Fibroblast of lung (primary cell): ENCODE data around the gene ACAN. TPM values are rescaled to one million over a fixed set of nuclear protein-coding genes. Genes with fewer than 3 reads are reported as not detected.

Experiments used
- DNase-seq, 2 donors: peaks; one replicate each; pipeline versions ENCODE4 v3.0.0 to v3.0.0-alpha.2; 2010; ENCODE audit warnings: low read depth in 2 of 2
- H2AFZ ChIP-seq: 2 replicates; pipeline ENCODE4 v1.5.1; 2012; ENCODE audit warnings: low read length, control low read depth, inconsistent platforms
- H3K27ac ChIP-seq: 2 replicates; pipeline ENCODE4 v1.5.1; 2011; ENCODE audit warnings: low read length, control low read depth; ENCODE audit not compliant: insufficient read depth
- H3K27me3 ChIP-seq: 2 replicates; pipeline ENCODE4 v1.5.1; 2011; ENCODE audit warnings: mild to moderate bottlenecking, low read length; ENCODE audit not compliant: control insufficient read depth, insufficient read depth
- H3K36me3 ChIP-seq: 2 replicates; pipeline ENCODE4 v1.5.1; 2011; ENCODE audit warnings: low read length; ENCODE audit not compliant: control insufficient read depth, insufficient read depth
- H3K4me1 ChIP-seq: 2 replicates; pipeline ENCODE4 v1.5.1; 2011; ENCODE audit warnings: low read length; ENCODE audit not compliant: control insufficient read depth, insufficient read depth; ENCODE audit errors: extremely low read depth
- H3K4me2 ChIP-seq: 2 replicates; pipeline ENCODE4 v1.5.1; 2011; ENCODE audit warnings: low read length, control low read depth; ENCODE audit not compliant: insufficient read depth; ENCODE audit errors: extremely low read depth
- H3K4me3 ChIP-seq, 4 experiments: fragments of 200-600 bp in 1 of 4; sonication (generic) in 1 of 4; replicated peaks in 1 of 4; 2 replicates each; pipeline ENCODE4 v1.5.1; 2011 to 2016; ENCODE audit warnings: low read length in 4 of 4, low read depth in 3 of 4, mild to moderate bottlenecking in 3 of 4, control low read depth in 2 of 4, inconsistent platforms in 1 of 4, mixed read lengths in 1 of 4; ENCODE audit not compliant: insufficient read depth in 1 of 4; ENCODE audit errors: control extremely low read depth in 1 of 4
- H3K79me2 ChIP-seq: 2 replicates; pipeline ENCODE4 v1.5.1; 2012; ENCODE audit warnings: mild to moderate bottlenecking, low read length, inconsistent platforms; ENCODE audit not compliant: control insufficient read depth, insufficient read depth
- H3K9ac ChIP-seq: 2 replicates; pipeline ENCODE4 v1.5.1; 2011; ENCODE audit warnings: mild to moderate bottlenecking, low read length, control low read depth; ENCODE audit not compliant: insufficient read depth
- H3K9me3 ChIP-seq: 2 replicates; pipeline ENCODE4 v1.5.1; 2012; ENCODE audit warnings: low read depth, low read length; ENCODE audit not compliant: control insufficient read depth, insufficient read depth
- H4K20me1 ChIP-seq: 2 replicates; pipeline ENCODE4 v1.5.1; 2011; ENCODE audit warnings: low read length; ENCODE audit not compliant: control insufficient read depth, insufficient read depth; ENCODE audit errors: extremely low read depth
- CTCF ChIP-seq, 2 donors: IDR thresholded peaks in 1 of 2; conservative IDR thresholded peaks in 1 of 2; 1 replicate in 1 of 2; 2 replicates in 1 of 2; pipeline ENCODE4 v1.5.1; 2011 to 2012; ENCODE audit warnings: low read length in 2 of 2, control low read depth in 1 of 2, inconsistent platforms in 1 of 2, low read depth in 1 of 2, mild to moderate bottlenecking in 1 of 2
- EZH2 ChIP-seq: IDR thresholded peaks from 2 replicates; pipeline ENCODE4 v1.5.1; 2012; ENCODE audit warnings: low read length, control low read depth, mild to moderate bottlenecking; ENCODE audit errors: missing control alignments
- polyA plus RNA-seq, 2 donors: library from polyadenylated mRNA; depleted of rRNA in 1 of 2; stranded (reverse) in 1 of 2; unstranded in 1 of 2; fragments of >200 nt; gene quantifications; 2 replicates each; pipeline ENCODE4 v1.2.1, GENCODE V29; 2011 to 2012; ENCODE audit warnings: missing spikeins in 1 of 2
- total RNA-seq: library from RNA; depleted of rRNA; stranded (reverse); fragments of >200 nt; gene quantifications from 2 replicates; pipeline ENCODE4 v1.2.1, GENCODE V29; 2014

Gene ACAN
- total and polyA plus RNA-seq, 2 donors (not counting 1 experiment from before 2014, with no cell fraction given) = under 0.01 to 3.0 TPM

DNA sequence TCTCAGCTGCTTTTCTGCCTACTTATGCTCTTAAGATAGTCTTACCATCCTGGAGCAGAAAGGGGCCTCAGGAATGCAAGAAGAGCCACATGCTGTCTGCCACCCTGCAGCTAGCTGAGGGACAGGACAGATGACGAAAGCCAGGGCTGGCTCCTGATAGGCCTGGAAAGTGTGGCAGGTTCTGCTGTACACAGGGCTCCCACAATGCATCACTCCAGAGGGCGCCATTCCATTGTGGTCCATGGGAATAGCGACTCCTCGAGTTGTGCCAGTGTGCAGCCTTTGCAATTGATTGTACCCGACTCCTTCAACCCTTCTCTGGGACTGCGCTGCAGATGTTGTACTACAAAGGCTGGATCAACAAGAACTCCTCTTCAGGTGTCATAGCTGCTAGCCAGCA is 11.2 kb downstream of the ACAN start:
- H3K9ac ChIP-seq = no peak overlapping the region
- H4K20me1 ChIP-seq = no peaks in the 10 kb centered on the region
- H3K4me2 ChIP-seq = no peak overlapping the region
- peaks cover 4% of the 10 kb centered on the region for H3K27me3 ChIP-seq
- H2AFZ ChIP-seq = no peak overlapping the region
- DNase-seq = no peak
- no peaks in the 10 kb centered on the region for H3K4me1 ChIP-seq
- H3K79me2 ChIP-seq = no peaks in the 10 kb centered on the region
- H3K27ac ChIP-seq = no peak overlapping the region
- H3K9me3 ChIP-seq = no peaks in the 10 kb centered on the region
- no peak overlapping the region for H3K4me3 ChIP-seq
- TF ChIP-seq EZH2 (no peak), CTCF (conservative IDR thresholded peaks at IDR 0.05 in 1 of 2, IDR thresholded peaks at IDR 0.05 in 1 of 2; ENCODE audit: low read depth in 1 of 2, low read length in 2 of 2) (no peak)
- H3K36me3 ChIP-seq = no peaks in the 10 kb centered on the region

DNA sequence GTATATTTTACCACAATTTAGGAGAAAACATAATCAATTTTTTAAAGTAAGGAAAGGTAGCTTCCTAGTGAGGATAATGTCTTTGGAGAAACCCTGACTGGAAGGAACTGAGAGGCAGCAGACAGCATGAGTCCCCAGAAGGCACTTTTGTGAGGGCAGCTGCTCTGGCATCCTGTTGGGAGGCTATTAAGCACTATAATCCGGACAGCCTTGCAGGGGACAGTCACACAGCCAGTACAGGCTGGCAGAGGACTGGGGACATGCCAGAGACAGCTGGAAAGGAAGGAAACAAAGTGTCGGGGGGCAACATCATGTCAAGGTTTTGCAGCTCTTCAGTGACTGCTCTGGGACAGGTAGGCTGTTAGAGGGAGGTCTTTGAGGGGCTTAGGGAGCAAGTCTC is 15.7 kb downstream of the ACAN start:
- H3K27me3 ChIP-seq = peaks cover 11% of the 10 kb centered on the region
- H3K9ac ChIP-seq = no peak overlapping the region
- DNase-seq = no peak
- TF ChIP-seq CTCF (conservative IDR thresholded peaks at IDR 0.05 in 1 of 2, IDR thresholded peaks at IDR 0.05 in 1 of 2; ENCODE audit: low read depth in 1 of 2, low read length in 2 of 2) (no peak), EZH2 (no peak)
- H3K9me3 ChIP-seq = no peaks in the 10 kb centered on the region
- H3K4me2 ChIP-seq = no peak overlapping the region
- H3K4me1 ChIP-seq = no peaks in the 10 kb centered on the region
- no peak overlapping the region for H3K27ac ChIP-seq
- no peak overlapping the region for H3K4me3 ChIP-seq
- H4K20me1 ChIP-seq = no peaks in the 10 kb centered on the region
- H3K36me3 ChIP-seq = no peaks in the 10 kb centered on the region
- H2AFZ ChIP-seq = no peak overlapping the region
- no peaks in the 10 kb centered on the region for H3K79me2 ChIP-seq

- H3K4me2 ChIP-seq = no peak overlapping the region
- no peaks in the 10 kb centered on the region for H3K9me3 ChIP-seq
- no peaks in the 10 kb centered on the region for H3K79me2 ChIP-seq
- H3K4me3 ChIP-seq = no peak overlapping the region
- H3K36me3 ChIP-seq = no peaks in the 10 kb centered on the region
- no peak overlapping the region for H2AFZ ChIP-seq
- H3K27me3 ChIP-seq = peaks cover 22% of the 10 kb centered on the region
- TF ChIP-seq CTCF (conservative IDR thresholded peaks at IDR 0.05 in 1 of 2, IDR thresholded peaks at IDR 0.05 in 1 of 2; ENCODE audit: low read depth in 1 of 2, low read length in 2 of 2) = no peak
- no peak for TF ChIP-seq EZH2
- no peak overlapping the region for H3K9ac ChIP-seq
- H3K27ac ChIP-seq = no peak overlapping the region
- no peak for DNase-seq
- no peaks in the 10 kb centered on the region for H4K20me1 ChIP-seq
- H3K4me1 ChIP-seq = no peaks in the 10 kb centered on the region
Observed at GRCh38 chr15:88821993-88822392, 18.8 kb downstream of the ACAN start.
